ENCODE data around the gene NTM. TPM values are rescaled to one million over a fixed set of nuclear protein-coding genes. Genes with fewer than 3 reads are reported as not detected.

The NTM gene
- total RNA-seq, 2 donors from 2014 or later, result 1.7 to 3.6 TPM

- H3K9me3 ChIP-seq (ENCODE audit: control insufficient read depth, low read length), result no peaks in the 10 kb centered on the region
These were observed 617.3 kb downstream of the NTM start for GRCh38 chr11:131987703-131988102.

DNA sequence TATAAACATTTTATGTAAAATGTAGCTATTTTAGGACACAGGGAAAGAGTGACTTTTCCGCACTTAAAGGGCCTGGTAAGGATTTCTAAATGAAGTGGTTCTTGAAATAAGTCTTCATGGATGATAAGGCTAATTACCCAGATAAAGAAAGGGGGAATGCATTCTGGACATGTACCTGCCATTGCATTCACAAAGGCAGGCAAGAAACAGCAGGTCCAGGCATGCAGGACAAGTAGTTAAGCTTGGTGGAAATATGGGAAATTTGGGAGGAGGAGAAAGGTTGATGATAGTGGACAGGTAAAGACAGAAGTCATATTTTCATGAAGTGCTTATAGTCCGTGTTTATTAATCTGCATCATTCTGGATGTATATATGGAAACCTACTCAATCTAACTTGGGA, 621.2 kb downstream of the NTM start:
- no peaks in the 10 kb centered on the region for H3K27me3 ChIP-seq (ENCODE audit: control insufficient read depth, insufficient read depth, low read length, poor library complexity, severe bottlenecking)
- 87 to 93% methylated on average over 2 of the region's 2 CpGs for WGBS, 2 experiments (ENCODE audit: insufficient coverage in 1 of 2, insufficient read length in 1 of 2)
- Mint-ChIP-seq H3K4me1 (no peaks in the 10 kb centered on the region), H3K36me3 (ENCODE audit: low read depth) (no peaks in the 10 kb centered on the region), H3K27me3 (ENCODE audit: insufficient read depth) (peaks cover 3% of the 10 kb centered on the region), H3K9me3 (no peaks in the 10 kb centered on the region), H3K4me3 (no peak overlapping the region), H3K27ac (no peak overlapping the region)
- no peak for TF ChIP-seq CTCF (conservative IDR thresholded peaks at IDR 0.05)
- H3K9me3 ChIP-seq (ENCODE audit: control insufficient read depth, low read length), result no peaks in the 10 kb centered on the region
- no peak overlapping the region for H3K27ac ChIP-seq (ENCODE audit: low read depth, low read length)
- no peaks in the 10 kb centered on the region for H3K36me3 ChIP-seq (ENCODE audit: control insufficient read depth, insufficient read depth, low read length)
- no peak overlapping the region for H3K9ac ChIP-seq (ENCODE audit: extremely low read depth, low read length, poor library complexity, severe bottlenecking)
- DNase-seq, result no peak
- no peaks in the 10 kb centered on the region for H3K4me1 ChIP-seq (ENCODE audit: control insufficient read depth, insufficient read depth, low read length)
- no peak overlapping the region for H3K4me3 ChIP-seq (ENCODE audit: low read length)

More at GRCh38 chr11:131987703-131988102, 617.3 kb downstream of the NTM start:
- no peak overlapping the region for H3K27ac ChIP-seq (ENCODE audit: low read depth, low read length)
- TF ChIP-seq CTCF (conservative IDR thresholded peaks at IDR 0.05), result no peak
- WGBS, 2 experiments (ENCODE audit: insufficient coverage in 1 of 2, insufficient read length in 1 of 2), result 98 to 100% methylated on average over 2 of the region's 2 CpGs
- peaks cover 3% of the 10 kb centered on the region for H3K27me3 Mint-ChIP-seq (ENCODE audit: insufficient read depth)
- no peaks in the 10 kb centered on the region for H3K27me3 ChIP-seq (ENCODE audit: control insufficient read depth, insufficient read depth, low read length, poor library complexity, severe bottlenecking)
- H3K36me3 ChIP-seq (ENCODE audit: control insufficient read depth, insufficient read depth, low read length), result no peaks in the 10 kb centered on the region
- H3K4me3 ChIP-seq (ENCODE audit: low read length), result no peak overlapping the region
- no peak overlapping the region for H3K9ac ChIP-seq (ENCODE audit: extremely low read depth, low read length, poor library complexity, severe bottlenecking)
- H3K4me3 Mint-ChIP-seq, result no peak overlapping the region
- no peak overlapping the region for H3K27ac Mint-ChIP-seq
- H3K4me1 Mint-ChIP-seq, result peaks cover 10% of the 10 kb centered on the region
- no peaks in the 10 kb centered on the region for H3K36me3 Mint-ChIP-seq (ENCODE audit: low read depth)
- no peak for DNase-seq
- H3K4me1 ChIP-seq (ENCODE audit: control insufficient read depth, insufficient read depth, low read length), result no peaks in the 10 kb centered on the region
- no peaks in the 10 kb centered on the region for H3K9me3 Mint-ChIP-seq

DNA sequence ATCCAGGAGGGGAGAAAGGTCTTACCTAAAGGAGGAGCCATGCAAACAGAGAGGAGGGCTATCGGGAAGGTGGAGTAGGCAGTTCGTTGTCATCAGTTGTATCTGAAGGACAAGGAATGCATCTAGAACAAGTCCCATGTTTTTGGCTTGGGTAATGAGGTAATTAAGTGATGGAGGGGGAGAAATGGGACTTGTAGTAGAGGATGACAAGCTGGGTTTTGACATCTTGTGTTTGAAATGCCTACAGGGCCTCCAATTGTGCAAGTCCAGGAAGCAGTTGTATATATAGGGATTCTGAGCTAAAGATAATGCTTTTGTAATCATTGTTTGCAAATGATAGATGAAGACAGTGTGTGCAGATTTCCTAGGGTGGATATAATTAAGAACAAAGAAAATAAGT, 622.8 kb downstream of the NTM start:
- no peak overlapping the region for H3K4me3 Mint-ChIP-seq
- peaks cover 3% of the 10 kb centered on the region for H3K27me3 Mint-ChIP-seq (ENCODE audit: insufficient read depth)
- H3K27ac ChIP-seq (ENCODE audit: low read depth, low read length), result no peak overlapping the region
- H3K9me3 ChIP-seq (ENCODE audit: control insufficient read depth, low read length), result no peaks in the 10 kb centered on the region
- no peaks in the 10 kb centered on the region for H3K36me3 Mint-ChIP-seq (ENCODE audit: low read depth)
- no peak overlapping the region for H3K9ac ChIP-seq (ENCODE audit: extremely low read depth, low read length, poor library complexity, severe bottlenecking)
- H3K36me3 ChIP-seq (ENCODE audit: control insufficient read depth, insufficient read depth, low read length), result no peaks in the 10 kb centered on the region
- H3K9me3 Mint-ChIP-seq, result no peaks in the 10 kb centered on the region
- no peaks in the 10 kb centered on the region for H3K4me1 ChIP-seq (ENCODE audit: control insufficient read depth, insufficient read depth, low read length)
- no peak for TF ChIP-seq CTCF (conservative IDR thresholded peaks at IDR 0.05)
- WGBS, 2 experiments (ENCODE audit: insufficient coverage in 1 of 2, insufficient read length in 1 of 2), result 89 to 100% methylated on average over 2 of the region's 2 CpGs
- no peak overlapping the region for H3K27ac Mint-ChIP-seq
- DNase-seq, result no peak
- H3K4me1 Mint-ChIP-seq, result no peaks in the 10 kb centered on the region
- no peak overlapping the region for H3K4me3 ChIP-seq (ENCODE audit: low read length)
- H3K27me3 ChIP-seq (ENCODE audit: control insufficient read depth, insufficient read depth, low read length, poor library complexity, severe bottlenecking), result no peaks in the 10 kb centered on the region
